IMR-90 (cell line): ENCODE data around the gene DNM3. TPM values are rescaled to one million over a fixed set of nuclear protein-coding genes. Genes with fewer than 3 reads are reported as not detected.
A peak's percentile ranks its signal among the peaks of the same experiment; 100 is the strongest.

Experiments
- ATAC-seq: fragments of 200-7000 bp; cut with Tn5 transposase; 2 replicates; pipeline ENCODE4 v1.9.1; 2020; ENCODE audit warnings: low read depth, mild to moderate bottlenecking, moderate library complexity
- BruUV-seq: library from RNA; stranded (reverse); fragments of 400-500 nt; replicated peaks from 2 replicates; lab custom pipeline; 2021; lab: Mats Ljungman, UMichigan
- CTCF ChIA-PET: fragments of 300-600 bp; formaldehyde crosslinking; extraction: SDS; loops from one replicate; lab custom pipeline; 2021; ENCODE audit warnings: antibody characterized with exemption; lab: Yijun Ruan, JAX
- POLR2A ChIA-PET: fragments of 300-600 bp; sonication (Branson Sonifier 250); formaldehyde crosslinking; loops from one replicate; lab custom pipeline; 2022; ENCODE audit warnings: antibody characterized with exemption; ENCODE audit not compliant: unreplicated experiment; lab: Charles Lee
- DNase-seq: peaks from one replicate; pipeline ENCODE4 v3.0.0; 2013
- H2AFZ ChIP-seq: replicated peaks from 2 replicates; pipeline ENCODE3; 2013; ENCODE audit warnings: low read length, mild to moderate bottlenecking; ENCODE audit not compliant: poor library complexity
- H2AK5ac ChIP-seq: 2 replicates; pipeline ENCODE4 v1.6.1; 2013; ENCODE audit warnings: low read depth, low read length, inconsistent platforms
- H2AK9ac ChIP-seq: replicated peaks from 2 replicates; pipeline ENCODE3; 2013; ENCODE audit warnings: mild to moderate bottlenecking, low read depth, low read length, moderate library complexity; ENCODE audit not compliant: poor library complexity
- H2BK120ac ChIP-seq: 2 replicates; pipeline ENCODE4 v1.6.1; 2013; ENCODE audit warnings: low read depth, low read length, inconsistent platforms
- H2BK15ac ChIP-seq: 3 replicates; pipeline ENCODE4 v1.6.1; 2013; ENCODE audit warnings: low read depth, low read length, inconsistent platforms
- H2BK20ac ChIP-seq: 2 replicates; pipeline ENCODE4 v1.6.1; 2013; ENCODE audit warnings: low read depth, mild to moderate bottlenecking, inconsistent platforms, low read length, moderate library complexity
- H2BK5ac ChIP-seq: 2 replicates; pipeline ENCODE4 v1.6.1; 2013; ENCODE audit warnings: mild to moderate bottlenecking, low read depth, low read length, inconsistent platforms; ENCODE audit not compliant: poor library complexity, severe bottlenecking
- H3K14ac ChIP-seq: replicated peaks from 2 replicates; pipeline ENCODE4 v1.6.1; 2013; ENCODE audit warnings: low read depth, low read length, inconsistent platforms
- H3K18ac ChIP-seq: 2 replicates; pipeline ENCODE4 v1.6.1; 2013; ENCODE audit warnings: low read depth, low read length, control low read depth
- H3K23ac ChIP-seq: 2 replicates; pipeline ENCODE4 v1.6.1; 2013; ENCODE audit warnings: low read depth, low read length, inconsistent platforms
- H3K27ac ChIP-seq: 2 replicates; pipeline ENCODE4 v1.5.1; 2013; ENCODE audit warnings: mild to moderate bottlenecking, control low read depth, low read length; ENCODE audit not compliant: insufficient read depth
- H3K27me3 ChIP-seq: 2 replicates; pipeline ENCODE4 v1.6.1; 2013; ENCODE audit warnings: low read length; ENCODE audit not compliant: control insufficient read depth, insufficient read depth
- H3K36me3 ChIP-seq: 2 replicates; pipeline ENCODE4 v1.6.1; 2013; ENCODE audit warnings: low read length, mixed read lengths; ENCODE audit not compliant: control insufficient read depth, insufficient read depth
- H3K4ac ChIP-seq: 2 replicates; pipeline ENCODE4 v1.6.1; 2013; ENCODE audit warnings: low read depth, low read length, inconsistent platforms
- H3K4me1 ChIP-seq: 2 replicates; pipeline ENCODE4 v1.6.1; 2013; ENCODE audit warnings: low read length, mixed read lengths; ENCODE audit not compliant: control insufficient read depth, insufficient read depth
- H3K4me2 ChIP-seq: 2 replicates; pipeline ENCODE4 v1.6.1; 2013; ENCODE audit warnings: low read depth, mild to moderate bottlenecking, control low read depth, low read length, moderate library complexity
- H3K4me3 ChIP-seq: 2 replicates; pipeline ENCODE4 v1.5.1; 2013; ENCODE audit warnings: low read depth, mild to moderate bottlenecking, control low read depth, low read length, moderate library complexity; ENCODE audit not compliant: insufficient read depth
- H3K56ac ChIP-seq: 2 replicates; pipeline ENCODE4 v1.6.1; 2013; ENCODE audit warnings: low read length, inconsistent platforms; ENCODE audit not compliant: insufficient read depth; ENCODE audit errors: extremely low read depth
- H3K79me1 ChIP-seq, 2 experiments: 2 replicates each; pipeline ENCODE4 v1.6.1; 2013; ENCODE audit warnings: low read length in 2 of 2, inconsistent platforms in 1 of 2, low read depth in 1 of 2
- H3K9ac ChIP-seq: 2 replicates; pipeline ENCODE4 v1.6.1; 2013; ENCODE audit warnings: low read depth, low read length, control low read depth
- H3K9me1 ChIP-seq: 2 replicates; pipeline ENCODE4 v1.6.1; 2013; ENCODE audit warnings: low read length, inconsistent platforms; ENCODE audit not compliant: insufficient read depth
- H3K9me3 ChIP-seq: 2 replicates; pipeline ENCODE4 v1.6.1; 2013; ENCODE audit warnings: low read length; ENCODE audit not compliant: control insufficient read depth, insufficient read depth
- H4K20me1 ChIP-seq: 2 replicates; pipeline ENCODE4 v1.6.1; 2013; ENCODE audit warnings: low read length, inconsistent platforms; ENCODE audit not compliant: insufficient read depth
- H4K5ac ChIP-seq: 2 replicates; pipeline ENCODE4 v1.6.1; 2013; ENCODE audit warnings: mild to moderate bottlenecking, low read depth, low read length, control low read depth
- H4K8ac ChIP-seq, 2 experiments: 2 replicates each; pipeline ENCODE4 v1.6.1; 2013; ENCODE audit warnings: low read depth in 2 of 2, low read length in 2 of 2, control low read depth in 1 of 2, inconsistent platforms in 1 of 2
- H4K91ac ChIP-seq: 2 replicates; pipeline ENCODE4 v1.6.1; 2013; ENCODE audit warnings: low read depth, low read length, inconsistent platforms; ENCODE audit not compliant: insufficient read depth
- CHD1 ChIP-seq: IDR thresholded peaks from 2 replicates; pipeline ENCODE4 v1.6.1; 2012; ENCODE audit warnings: low read depth, low read length, improper control_type of control experiment
- FOS ChIP-seq: fragments of 150-350 bp; IDR thresholded peaks from 2 replicates; pipeline ENCODE4 v1.6.1; 2016; ENCODE audit warnings: low read depth, low read length
- MAZ ChIP-seq: IDR thresholded peaks from 2 replicates; pipeline ENCODE4 v1.6.1; 2012; ENCODE audit warnings: low read depth, mild to moderate bottlenecking, low read length, improper control_type of control experiment, moderate library complexity, borderline replicate concordance
- RAD21 ChIP-seq: IDR thresholded peaks from 2 replicates; pipeline ENCODE4 v1.6.1; 2012; ENCODE audit warnings: low read length, improper control_type of control experiment
- RFX5 ChIP-seq: IDR thresholded peaks from 2 replicates; pipeline ENCODE4 v1.8.0; 2012; ENCODE audit warnings: low read depth, mild to moderate bottlenecking, low read length, moderate library complexity
- SMC3 ChIP-seq: fragments of 150-350 bp; IDR thresholded peaks from 2 replicates; pipeline ENCODE4 v1.6.1; 2016; ENCODE audit warnings: low read depth, mild to moderate bottlenecking, antibody characterized with exemption, low read length, moderate library complexity
- WGBS, 2 experiments: methylation state at CpG; one replicate each; pipeline versions ENCODE4 v1.1.5 to v1.1.7; 2013; ENCODE audit warnings: missing lambda C conversion rate in 2 of 2; ENCODE audit not compliant: insufficient read length in 1 of 2; ENCODE audit errors: extremely low coverage in 2 of 2; 5-methylcytosine and 5-hydroxymethylcytosine counted together
- dilution Hi-C: fragments of 300-500 bp; cut with HindIII; formaldehyde crosslinking; loops from one replicate; pipeline ENCODE4 v1.14.3; 2018; ENCODE audit warnings: low sequenced_read_pairs; ENCODE audit not compliant: unreplicated experiment
- in situ Hi-C: fragments of 300-500 bp; cut with MboI; formaldehyde crosslinking; loops from 3 replicates; pipeline ENCODE4 v1.14.3; 2019; ENCODE audit warnings: low sequenced_read_pairs, inconsistent platforms, mixed read lengths
- intact Hi-C: fragments of 100-400 bp; cut with micrococcal nuclease; formaldehyde crosslinking; loops from 2 replicates; pipeline ENCODE4 v1.10.0; 2022
- polyA plus RNA-seq, 3 experiments: library from polyadenylated mRNA; depleted of rRNA; stranded (reverse); fragments of >200 nt; gene quantifications; 2 replicates each; pipeline ENCODE4 v1.2.3, GENCODE V29; 2012; ENCODE audit warnings: low replicate concordance in 1 of 3
- total RNA-seq: library from RNA; depleted of rRNA; stranded (reverse); fragments of >200 nt; gene quantifications from 2 replicates; pipeline ENCODE4 v1.2.3, GENCODE V29; 2012

Gene DNM3
- total and polyA plus RNA-seq, 2 of the 4 experiments (the other 2 are of a cell fraction): 0.36 TPM

DNA sequence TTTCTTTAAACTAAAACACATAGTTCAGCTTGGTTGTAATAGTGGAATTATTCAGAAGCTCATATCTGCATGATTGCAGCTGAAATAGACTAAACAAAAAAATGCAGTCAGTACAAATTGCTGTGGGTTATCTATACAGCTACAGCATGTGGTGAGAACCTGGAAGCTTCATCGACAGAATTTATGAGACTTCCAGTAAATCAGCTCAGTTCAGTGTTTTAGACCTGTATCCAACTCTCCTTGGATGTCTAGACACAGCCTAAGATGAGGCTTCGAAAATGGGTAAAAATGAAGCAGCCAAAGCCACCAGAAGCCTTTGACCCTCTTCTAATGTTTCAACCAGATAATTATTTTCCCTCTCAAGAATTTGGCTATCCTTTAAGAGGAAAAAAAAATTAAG is 452.1 kb downstream of the DNM3 start:
- DNase-seq: peak; percentile 77
- in situ Hi-C loops: no loop called here
- no peak overlapping the region for H2BK20ac ChIP-seq
- H2BK15ac ChIP-seq: no peak overlapping the region
- H3K23ac ChIP-seq: no peak overlapping the region
- no peaks in the 10 kb centered on the region; the same call in 1 of the 2 replicates for H3K9me1 ChIP-seq
- peak; percentile 53 for ATAC-seq
- no peaks in the 10 kb centered on the region for H3K36me3 ChIP-seq
- no peak overlapping the region for H3K56ac ChIP-seq
- no peak overlapping the region for H4K5ac ChIP-seq
- no peak overlapping the region for H2AFZ ChIP-seq
- dilution Hi-C loops: no loop called here
- intact Hi-C loops: no loop called here
- WGBS, 2 experiments: no CpG with 5 or more reads among the region's 2 CpGs
- no peak overlapping the region for H3K14ac ChIP-seq
- no peaks in the 10 kb centered on the region for H3K79me1 ChIP-seq
- no peak overlapping the region for H3K4me3 ChIP-seq
- no peak overlapping the region for H2BK120ac ChIP-seq
- H2AK5ac ChIP-seq: no peak overlapping the region
- H3K9ac ChIP-seq: no peak overlapping the region
- ChIA-PET POLR2A (interaction anchor here (0.6 kb wide), 1 partner anchor 29 kb away, joined by 5 read pairs; no protein-coding TSS in a partner anchor), CTCF (interaction anchor here (0.7 to 1.4 kb wide), 2 partner anchors 22 to 61 kb away, joined by 3 read pairs; no protein-coding TSS in a partner anchor)
- no peak overlapping the region for H3K4me2 ChIP-seq
- TF ChIP-seq CHD1 (no peak), SMC3 (no peak), MAZ (no peak), RFX5 (no peak), FOS (no peak), RAD21 (no peak)
- no peak overlapping the region for H4K8ac ChIP-seq
- no peak overlapping the region for H4K91ac ChIP-seq
- H3K4ac ChIP-seq: no peak overlapping the region
- no peaks in the 10 kb centered on the region for H4K20me1 ChIP-seq
- H3K27me3 ChIP-seq: no peaks in the 10 kb centered on the region
- H3K27ac ChIP-seq: no peak overlapping the region
- H2AK9ac ChIP-seq: no peak overlapping the region
- H2BK5ac ChIP-seq: no peak overlapping the region
- no TSS peak for BruUV-seq
- H3K18ac ChIP-seq: no peak overlapping the region
- H3K4me1 ChIP-seq: peaks cover 2% of the 10 kb centered on the region; the same call in 1 of the 2 replicates
- H3K9me3 ChIP-seq: no peaks in the 10 kb centered on the region
